CD1c-positive myeloid dendritic cell (primary cell): ENCODE results near the gene LPXN.

ENCODE experiments used
- DNase-seq: peaks from one replicate; pipeline ENCODE4 v3.0.0-alpha.2; 2016; ENCODE audit errors: extremely low spot score

LPXN gene

GRCh38 chr11:58524232-58525036 is 51.2 kb downstream of the LPXN start:
- DNase-seq = peak; percentile 77

- peak; percentile 56 for DNase-seq
These were observed 61.8 kb downstream of the LPXN start for GRCh38 chr11:58513747-58514367.

- no peak for DNase-seq
These were observed 64.0 kb downstream of the LPXN start for GRCh38 chr11:58511636-58512035.

GRCh38 chr11:58509748-58510147 is 65.9 kb downstream of the LPXN start:
- DNase-seq = no peak

GRCh38 chr11:58508814-58509213 is 66.8 kb downstream of the LPXN start:
- DNase-seq = no peak

GRCh38 chr11:58508005-58508404 is 67.7 kb downstream of the LPXN start, which contains the start of gene OR5B21:
Gene OR5B21 (minus strand): TSS chr11:58508105. CDS start chr11:58508105, 0 bp downstream.
- DNase-seq = no peak

- DNase-seq = no peak
These were observed 68.3 kb downstream of the LPXN start for GRCh38 chr11:58507355-58507754.

GRCh38 chr11:58506935-58507334 is 68.7 kb downstream of the LPXN start:
- peak; percentile 56 for DNase-seq

GRCh38 chr11:58505849-58506248 is 69.8 kb downstream of the LPXN start:
- DNase-seq = no peak

- no peak for DNase-seq
These were observed 71.4 kb downstream of the LPXN start for GRCh38 chr11:58504232-58504631.

- no peak for DNase-seq
These were observed 72.2 kb downstream of the LPXN start for GRCh38 chr11:58503361-58503856.

- no peak for DNase-seq
These were observed 73.7 kb downstream of the LPXN start for GRCh38 chr11:58502004-58502403.

GRCh38 chr11:58498464-58498863 is 77.2 kb downstream of the LPXN start:
- no peak for DNase-seq

GRCh38 chr11:58497951-58498350 is 77.7 kb downstream of the LPXN start:
- DNase-seq = no peak

GRCh38 chr11:58495906-58496305 is 79.8 kb downstream of the LPXN start:
- DNase-seq = no peak

GRCh38 chr11:58494101-58494500 is 81.6 kb downstream of the LPXN start:
- no peak for DNase-seq

- DNase-seq = no peak
These were observed 82.0 kb downstream of the LPXN start for GRCh38 chr11:58493676-58494075.

- DNase-seq = no peak
These were observed 84.8 kb downstream of the LPXN start for GRCh38 chr11:58490827-58491226.

- DNase-seq = no peak
These were observed 88.5 kb downstream of the LPXN start for GRCh38 chr11:58487170-58487569.

- no peak for DNase-seq
These were observed 89.7 kb downstream of the LPXN start for GRCh38 chr11:58485961-58486360.
